Superior temporal gyrus (tissue), 1 donor: ENCODE results near the gene IFT122.
"Not testable (repeated sequence)": the region's sequence is repeated elsewhere in the genome, so short reads cannot be mapped to it uniquely, and the experiment has no call there.

Experiments used
- DNase-seq: peaks from one replicate; pipeline ENCODE4 v3.0.0-alpha.2; 2016; ENCODE audit errors: extremely low spot score

Gene IFT122

GRCh38 chr3:129493206-129493605 lies 53.2 kb downstream of the IFT122 start:
- no peak for DNase-seq

- DNase-seq = not testable (repeated sequence)
Observed at GRCh38 chr3:129494499-129494898, 54.5 kb downstream of the IFT122 start.

- not testable (repeated sequence) for DNase-seq
Observed at GRCh38 chr3:129495006-129495639, 55.1 kb downstream of the IFT122 start.

- not testable (repeated sequence) for DNase-seq
Observed at GRCh38 chr3:129497876-129498275, 57.9 kb downstream of the IFT122 start.

GRCh38 chr3:129498603-129499488 lies 58.8 kb downstream of the IFT122 start:
- not testable (repeated sequence) for DNase-seq

GRCh38 chr3:129499604-129500333 lies 59.7 kb downstream of the IFT122 start:
- DNase-seq = not testable (repeated sequence)

GRCh38 chr3:129500334-129500658 lies 60.3 kb downstream of the IFT122 start:
- DNase-seq = no peak

- no peak for DNase-seq
Observed at GRCh38 chr3:129501630-129502029, 61.6 kb downstream of the IFT122 start.

GRCh38 chr3:129502641-129503408 lies 62.8 kb downstream of the IFT122 start:
- no peak for DNase-seq

- DNase-seq = peak; percentile 50
Observed at GRCh38 chr3:129503471-129504291, 63.7 kb downstream of the IFT122 start.

- no peak for DNase-seq
Observed at GRCh38 chr3:129504471-129505100, 64.6 kb downstream of the IFT122 start.

- no peak for DNase-seq
Observed at GRCh38 chr3:129505341-129505740, 65.3 kb downstream of the IFT122 start.

GRCh38 chr3:129506231-129506742 lies 66.3 kb downstream of the IFT122 start:
- peak; percentile 56 for DNase-seq

GRCh38 chr3:129507181-129507831 lies 67.3 kb downstream of the IFT122 start:
- peak; percentile 80 for DNase-seq

- DNase-seq = no peak
Observed at GRCh38 chr3:129512595-129512994, 72.6 kb downstream of the IFT122 start.

GRCh38 chr3:129513705-129514104 lies 73.7 kb downstream of the IFT122 start:
- no peak for DNase-seq

GRCh38 chr3:129514110-129514509 lies 74.1 kb downstream of the IFT122 start:
- no peak for DNase-seq

- DNase-seq = no peak
Observed at GRCh38 chr3:129514563-129514962, 74.5 kb downstream of the IFT122 start.

- DNase-seq = not testable (repeated sequence)
Observed at GRCh38 chr3:129515108-129515820, 75.2 kb downstream of the IFT122 start.
